Umbilical cord (tissue), 2 donors: ENCODE results near the gene F12. TPM values are rescaled to one million over a fixed set of nuclear protein-coding genes. Genes with fewer than 3 reads are reported as not detected.
"Not testable (repeated sequence)": the region's sequence is repeated elsewhere in the genome, so short reads cannot be mapped to it uniquely, and the experiment has no call there.

Experiments
- DNase-seq: peaks from one replicate; pipeline ENCODE4 v3.0.0-alpha.2; 2015; ENCODE audit warnings: low spot score
- total RNA-seq: library from RNA; depleted of rRNA; stranded (reverse); fragments of >200 nt; gene quantifications from one replicate; pipeline ENCODE4 v1.2.3, GENCODE V29; 2014; ENCODE audit warnings: low replicate concordance; ENCODE audit not compliant: insufficient read depth

The F12 gene
- total RNA-seq, 1 donor from 2014 or later, result not detected

DNA sequence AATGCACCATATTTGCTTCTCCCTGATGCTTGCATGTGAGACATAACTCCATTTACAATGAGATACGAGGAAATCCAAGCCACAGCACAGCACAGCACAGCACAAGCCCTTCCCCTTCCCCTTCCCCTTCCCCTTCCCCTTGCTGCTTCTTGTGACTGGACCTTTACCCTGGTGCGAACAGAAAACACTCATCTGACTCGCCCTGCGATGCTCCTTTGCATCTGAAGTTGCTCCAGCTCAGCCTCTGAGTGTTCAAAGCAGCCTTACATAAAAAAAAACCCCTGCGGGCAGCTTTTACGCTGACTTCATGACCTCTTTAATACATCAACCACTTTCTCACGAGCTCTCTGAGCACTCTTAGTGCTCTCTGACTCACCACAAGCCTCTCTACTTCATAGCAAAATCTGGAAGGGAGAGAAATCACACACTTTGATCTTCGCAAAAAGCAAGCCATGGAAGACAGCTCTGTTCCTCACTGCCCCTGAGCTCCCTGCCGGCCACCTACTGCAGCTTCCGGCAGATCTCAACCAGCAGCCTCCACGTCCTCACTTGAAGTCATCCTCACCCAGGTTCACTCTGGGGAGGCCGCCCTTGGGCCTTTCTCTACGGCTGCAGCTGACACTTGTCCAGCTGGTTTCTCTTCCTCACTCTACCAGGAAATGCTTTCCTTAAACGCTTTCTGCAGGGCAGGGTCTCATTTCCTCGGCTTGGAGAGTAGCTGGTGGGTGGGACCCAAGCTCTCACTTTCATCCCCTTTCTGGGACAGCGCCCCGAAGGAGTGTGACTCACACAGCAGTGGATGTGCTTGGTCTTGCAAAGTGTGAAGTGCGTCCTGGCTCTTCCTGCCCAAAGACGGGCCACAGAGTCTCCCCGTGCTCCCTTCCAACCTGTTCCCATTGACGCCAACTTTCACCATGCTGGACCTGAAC is 19.9 kb downstream of the F12 start:
- DNase-seq, result peak; percentile 90

DNA sequence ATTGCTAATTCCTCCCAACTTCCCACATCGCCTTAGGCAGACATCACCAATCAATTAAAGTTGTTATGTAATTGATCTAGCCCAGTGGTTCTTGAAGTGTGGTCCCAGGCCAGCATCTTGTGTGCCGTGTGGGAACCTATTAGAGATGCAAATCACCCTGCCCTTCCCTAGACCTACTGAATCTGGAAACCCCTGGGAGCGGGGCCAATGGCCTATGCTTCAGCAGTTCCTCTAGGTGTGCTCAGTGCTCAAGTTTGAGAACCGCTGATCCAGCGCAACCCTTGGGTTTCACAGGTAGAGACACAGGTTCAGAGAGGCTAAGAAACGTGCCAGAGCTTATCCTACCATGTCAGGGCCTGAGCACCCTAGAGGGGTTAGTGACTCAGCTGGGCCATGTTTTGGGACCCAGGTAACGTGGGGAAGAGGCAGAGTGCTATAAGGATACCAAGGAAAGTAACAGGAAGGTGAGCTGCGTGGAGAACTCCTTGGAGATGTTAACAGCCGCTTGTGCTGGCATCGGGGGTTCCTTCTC is 20.8 kb downstream of the F12 start:
- DNase-seq, result no peak

DNA sequence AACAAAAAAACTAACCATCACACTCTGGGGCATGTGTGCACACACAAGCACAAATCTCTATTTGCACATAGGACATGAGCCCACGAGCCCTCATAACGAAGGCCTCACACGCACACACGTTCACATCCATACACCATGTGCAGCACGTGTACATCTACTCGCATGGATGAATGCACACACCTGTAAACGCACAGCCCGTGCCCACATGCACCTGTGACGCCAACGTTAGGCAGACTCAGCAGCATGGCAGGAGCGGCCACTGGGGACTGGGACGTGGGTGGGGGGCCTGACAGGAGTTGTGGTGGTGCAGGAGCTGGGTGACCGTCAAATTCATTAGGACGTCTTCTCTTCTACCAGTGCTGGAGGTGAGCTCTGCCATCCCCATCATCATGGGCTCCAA is 22.0 kb downstream of the F12 start:
- DNase-seq, result no peak

DNA sequence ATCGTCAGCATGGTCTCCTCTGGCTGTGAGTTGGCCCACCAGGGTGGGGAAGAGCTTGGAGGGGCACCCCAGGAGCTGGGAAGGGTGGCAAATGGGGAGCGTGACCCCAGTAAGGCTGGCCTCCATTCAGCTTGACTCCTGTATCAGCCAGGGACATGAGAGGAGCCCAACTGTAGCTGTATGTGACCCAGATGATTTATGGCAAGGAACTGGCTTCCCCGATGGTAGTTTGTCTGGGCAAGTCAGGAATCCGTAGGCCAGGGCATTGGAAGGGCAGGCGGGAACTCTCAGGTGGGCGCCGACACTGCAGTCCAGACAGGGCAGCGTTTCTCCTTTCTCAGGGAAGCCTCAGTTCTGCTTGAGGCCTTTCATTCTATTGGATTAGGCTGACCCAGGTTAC is 22.8 kb downstream of the F12 start:
- no peak for DNase-seq

DNA sequence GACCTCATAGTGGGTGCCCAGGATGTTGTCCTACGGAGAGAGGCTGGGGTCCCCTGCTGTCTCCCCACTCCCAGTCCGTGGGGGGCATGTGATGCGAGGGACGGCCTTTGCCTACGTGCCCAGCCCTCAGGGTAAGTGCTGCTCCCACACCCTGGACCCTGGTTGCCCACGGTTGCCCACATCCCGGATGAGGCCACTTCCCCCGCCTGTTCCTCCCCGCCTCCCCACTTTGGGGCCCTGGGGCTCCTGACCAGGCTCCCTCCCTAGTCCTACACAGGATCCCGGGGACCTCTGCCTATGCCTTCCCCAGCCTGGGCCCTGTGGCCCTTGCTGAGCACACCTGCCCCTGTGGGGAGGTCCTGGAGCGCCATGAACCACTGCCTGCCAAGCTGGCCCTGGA is 23.6 kb downstream of the F12 start:
- no peak for DNase-seq

DNA sequence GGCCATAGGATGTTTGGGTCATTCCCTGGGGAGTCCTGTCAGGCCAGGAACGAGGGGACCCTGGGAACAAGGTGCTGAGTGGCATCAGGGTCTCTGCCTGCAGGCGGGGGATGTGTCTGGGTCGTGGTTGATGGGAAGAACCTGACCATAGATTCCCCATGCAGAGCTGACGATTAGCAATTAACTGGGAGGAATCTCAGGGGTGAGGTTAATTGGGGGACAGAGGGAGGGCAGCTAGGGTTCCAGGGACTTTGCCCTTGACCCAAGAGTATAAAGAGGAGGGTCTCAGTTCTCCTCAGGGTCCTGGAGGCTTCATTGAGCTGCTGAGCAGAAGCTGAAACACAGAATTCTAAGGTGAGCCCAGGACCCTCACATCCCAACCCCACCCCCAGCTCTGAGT is 25.2 kb downstream of the F12 start, which contains the start of gene SLC34A1:
Gene SLC34A1, plus strand, starts transcription at position 301 of the 400 bp plus-strand sequence. CDS start 1,308 bp downstream, outside the sequence.
- DNase-seq, result no peak

DNA sequence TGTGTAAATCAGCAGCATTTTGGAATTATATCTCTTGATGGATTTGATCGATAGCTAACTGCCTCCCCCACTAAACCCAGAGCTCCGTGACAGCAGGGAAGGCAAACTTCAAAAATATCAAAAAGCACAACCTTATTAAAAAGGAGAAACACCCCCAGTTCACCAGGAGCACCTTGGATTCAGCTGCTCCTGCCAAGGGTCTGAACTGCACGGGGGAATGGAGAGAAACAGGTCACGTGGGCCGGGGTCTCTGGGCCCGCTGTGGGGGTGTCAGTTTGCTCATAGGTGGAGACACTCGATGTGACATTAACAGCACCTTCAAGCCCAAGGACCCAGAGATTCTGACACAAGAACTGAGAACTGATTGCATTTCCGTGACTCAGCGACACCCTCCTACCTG is 26.2 kb downstream of the F12 start:
- DNase-seq, result no peak

DNA sequence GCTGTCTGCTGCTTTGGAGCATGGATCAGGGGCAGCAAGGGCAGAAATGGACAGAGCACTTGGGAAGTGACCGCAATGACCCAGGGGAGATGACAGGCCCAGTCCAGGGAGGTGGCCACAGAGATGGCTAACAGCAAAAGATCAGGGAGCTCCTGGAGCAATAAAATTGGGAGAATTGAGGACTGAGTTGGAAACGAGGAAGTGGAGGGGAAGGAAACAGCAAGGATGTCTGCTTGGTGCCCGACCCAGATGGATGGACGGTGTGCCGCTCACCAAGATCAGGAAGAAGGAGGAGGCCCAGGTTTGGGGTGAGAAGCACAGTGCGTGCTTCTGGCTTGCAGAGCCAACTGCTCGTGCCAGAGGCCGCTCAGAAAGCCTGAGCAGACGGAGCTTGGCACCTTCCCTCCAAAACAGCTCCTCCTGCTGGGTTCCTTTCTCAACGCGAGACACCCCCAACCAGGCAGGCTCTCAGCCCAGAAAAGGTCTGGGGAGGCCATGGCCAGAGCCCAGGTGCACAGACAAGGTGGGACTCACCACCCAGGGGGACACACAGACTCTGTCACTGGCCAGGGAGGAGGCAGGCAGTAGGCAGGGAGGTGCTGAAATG is 26.8 kb downstream of the F12 start:
- DNase-seq, result no peak

DNA sequence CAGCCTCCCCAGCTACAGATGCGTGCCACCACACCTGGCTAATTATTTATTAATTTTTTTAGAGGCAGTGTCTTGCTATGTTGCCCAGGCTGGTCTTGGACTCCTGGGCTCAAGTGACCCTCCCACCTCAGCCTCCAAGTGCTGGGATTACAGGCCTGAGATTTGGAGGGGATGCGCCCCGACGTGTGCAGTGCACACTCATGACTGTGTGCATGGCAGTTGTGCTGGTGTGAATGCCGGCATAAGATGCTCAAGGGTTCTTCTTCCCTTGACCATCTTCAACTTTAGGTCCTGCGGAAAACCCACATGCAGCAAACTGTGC is 28.6 kb downstream of the F12 start:
- DNase-seq, result no peak

DNA sequence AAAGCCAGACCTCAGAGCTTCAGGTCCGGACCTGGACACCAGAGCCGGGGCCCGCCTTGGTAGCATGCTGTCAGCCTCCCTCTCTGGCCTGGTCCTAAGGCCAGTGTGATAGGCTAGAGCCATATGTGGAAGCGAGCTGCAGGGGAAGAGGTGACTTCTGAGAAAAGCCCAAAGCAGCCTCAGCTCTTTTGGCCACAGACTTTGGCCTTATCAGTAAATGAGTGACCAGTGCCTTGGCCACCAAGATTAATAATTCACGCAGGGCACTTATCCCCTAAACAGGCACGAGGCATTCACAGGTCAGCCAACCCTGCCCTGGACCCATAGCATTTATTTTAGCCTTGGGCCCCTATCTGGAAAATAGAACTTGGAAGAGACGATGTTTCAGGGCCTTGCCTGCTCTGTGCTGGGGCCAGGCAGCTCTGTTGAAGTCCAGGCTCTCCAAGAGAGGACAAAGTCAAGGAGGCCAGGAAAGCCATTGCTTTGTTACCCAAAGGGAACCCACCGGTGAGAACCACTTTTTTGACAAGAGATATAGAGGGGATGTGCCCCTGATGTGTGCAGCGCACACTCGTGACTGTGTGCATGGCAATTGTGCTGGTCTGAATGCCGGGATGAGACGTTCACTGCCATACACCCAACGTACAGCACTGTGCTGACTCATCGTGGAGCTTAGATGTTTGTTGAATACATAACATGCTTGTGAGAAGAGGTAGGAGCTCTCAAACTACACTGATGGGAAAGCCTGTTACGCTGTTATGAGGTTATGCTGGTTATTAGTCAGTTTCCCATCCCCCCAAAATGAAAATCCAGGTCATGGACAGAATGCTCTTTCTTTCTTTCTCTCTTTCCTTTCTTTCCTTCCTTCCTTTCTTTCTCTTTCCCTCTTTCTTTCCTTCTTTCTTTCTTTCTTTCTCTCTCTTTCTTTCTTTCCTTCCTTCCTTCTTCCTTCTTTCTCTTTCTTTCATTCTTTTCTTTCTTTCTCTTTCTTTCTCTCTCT is 30.2 kb downstream of the F12 start:
- peak; percentile 70 for DNase-seq

DNA sequence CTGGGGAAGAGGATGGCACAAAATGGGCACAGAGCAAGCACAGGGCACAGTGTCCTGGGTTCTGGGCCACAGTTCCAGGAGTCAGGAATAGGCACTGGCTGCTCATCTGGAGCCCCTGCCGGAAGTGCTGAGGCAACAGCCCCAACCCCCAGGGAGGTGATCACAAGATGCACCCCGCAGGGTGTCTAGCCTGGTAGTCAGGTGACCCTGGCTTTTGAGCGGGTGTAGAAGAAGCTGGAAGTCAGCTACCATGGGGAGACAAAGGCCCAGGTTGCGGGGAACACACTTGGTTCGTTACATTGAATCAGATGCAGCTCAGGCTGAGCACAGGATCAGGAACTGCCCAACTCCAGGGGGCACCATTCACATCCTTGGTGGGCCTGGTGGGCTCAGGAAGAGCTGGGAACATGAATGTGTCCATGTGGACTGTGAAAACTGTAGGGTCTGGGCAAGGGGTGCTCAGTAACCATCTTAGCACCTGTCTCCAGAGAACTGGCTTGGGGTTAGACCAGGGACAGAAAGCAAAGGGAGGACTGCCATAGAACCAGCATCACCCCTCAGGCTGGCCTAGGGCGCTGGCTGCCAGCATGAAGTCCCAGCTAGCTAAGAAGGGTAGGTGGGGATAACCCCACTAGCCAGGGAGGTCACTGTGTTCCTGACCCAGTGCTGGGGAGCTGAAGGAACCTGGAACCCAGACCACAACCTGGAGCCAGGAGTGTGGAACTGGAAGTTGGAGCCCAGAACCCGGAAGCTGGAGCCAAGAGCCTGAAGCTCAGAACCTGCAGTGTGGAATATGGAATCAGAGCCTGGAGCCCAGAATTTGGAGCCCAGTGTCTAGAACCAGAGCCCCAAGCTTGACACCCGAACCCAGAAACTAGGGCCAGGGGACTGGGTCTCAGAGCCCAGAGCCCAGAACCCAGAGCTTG is 31.2 kb downstream of the F12 start:
- no peak for DNase-seq

DNA sequence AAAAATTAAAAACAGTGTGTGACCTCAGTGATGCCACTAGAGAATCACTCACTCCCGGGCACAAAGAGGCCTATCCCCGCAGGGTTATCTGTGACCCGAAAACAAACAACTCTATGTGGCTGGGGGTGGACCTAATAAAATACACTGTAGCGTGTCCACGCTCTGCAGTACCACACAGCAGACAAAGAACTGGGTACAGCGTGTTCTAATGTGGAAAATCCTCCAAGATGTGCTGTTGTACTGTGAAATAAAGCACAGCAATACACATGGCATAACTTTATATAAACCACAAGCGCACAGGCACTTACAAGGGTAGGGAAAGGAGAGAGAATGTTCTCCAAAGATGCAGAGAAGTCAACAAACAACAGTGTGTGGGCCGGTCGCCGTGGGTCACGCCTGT is 33.3 kb downstream of the F12 start:
- DNase-seq, result no peak

DNA sequence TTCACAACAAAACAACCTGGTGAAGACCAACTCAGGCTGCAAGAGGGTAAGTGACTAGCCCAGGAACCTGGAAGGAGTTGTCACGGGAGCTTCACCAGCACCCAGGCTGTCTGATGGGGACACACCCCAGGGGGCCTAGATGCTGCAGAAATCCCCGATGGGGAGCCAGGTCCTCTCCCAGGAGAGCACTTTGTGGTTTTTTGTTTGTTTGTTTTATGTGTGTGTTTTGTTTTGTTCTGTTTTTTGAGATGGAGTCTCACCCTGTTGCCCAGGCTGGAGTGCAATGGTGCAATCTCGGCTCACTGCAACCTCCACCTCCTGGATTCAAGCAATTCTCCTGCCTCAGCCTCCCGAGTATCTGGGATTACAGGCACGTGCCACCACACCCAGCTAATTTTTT is 33.8 kb downstream of the F12 start:
- not testable (repeated sequence) for DNase-seq

DNA sequence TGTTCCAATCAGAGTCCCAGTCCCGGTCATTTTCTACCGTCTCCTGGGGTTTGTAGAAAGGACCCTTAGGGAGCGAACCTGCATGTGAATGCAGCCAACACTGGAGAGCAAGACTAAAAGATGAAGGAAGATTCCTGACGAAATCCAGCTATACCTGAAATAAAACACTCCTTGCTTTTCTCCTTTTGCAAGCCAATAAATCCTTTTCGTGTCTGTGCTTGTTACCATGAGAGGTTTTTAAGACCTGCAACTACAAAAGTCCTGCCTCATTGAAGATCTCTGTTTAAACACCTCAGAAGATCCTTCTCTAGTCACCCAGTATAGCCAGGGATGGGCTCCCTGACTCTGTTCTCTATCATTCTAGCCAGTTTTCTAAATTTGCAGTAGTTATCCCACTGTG is 35.2 kb downstream of the F12 start:
- peak; percentile 40 for DNase-seq

DNA sequence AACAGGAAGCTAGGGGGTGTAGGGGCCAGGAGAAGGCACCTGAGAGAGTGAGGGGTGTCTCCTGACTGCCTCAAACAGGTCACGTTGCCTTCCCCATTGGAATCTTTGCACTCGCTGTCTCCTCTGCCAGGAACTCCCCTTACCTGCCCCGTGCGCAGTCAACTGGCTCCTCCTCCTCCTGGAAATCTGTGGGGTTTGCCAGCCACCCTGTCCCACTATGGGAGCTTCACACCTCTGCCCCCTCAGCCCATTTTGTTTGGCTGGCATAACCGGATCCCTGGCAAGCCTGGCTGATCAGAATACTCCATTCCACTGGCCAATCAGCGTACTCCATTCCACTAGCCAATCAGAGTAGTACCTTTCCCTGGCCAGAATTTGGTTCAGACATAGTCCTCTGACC is 35.6 kb downstream of the F12 start:
- no peak for DNase-seq

DNA sequence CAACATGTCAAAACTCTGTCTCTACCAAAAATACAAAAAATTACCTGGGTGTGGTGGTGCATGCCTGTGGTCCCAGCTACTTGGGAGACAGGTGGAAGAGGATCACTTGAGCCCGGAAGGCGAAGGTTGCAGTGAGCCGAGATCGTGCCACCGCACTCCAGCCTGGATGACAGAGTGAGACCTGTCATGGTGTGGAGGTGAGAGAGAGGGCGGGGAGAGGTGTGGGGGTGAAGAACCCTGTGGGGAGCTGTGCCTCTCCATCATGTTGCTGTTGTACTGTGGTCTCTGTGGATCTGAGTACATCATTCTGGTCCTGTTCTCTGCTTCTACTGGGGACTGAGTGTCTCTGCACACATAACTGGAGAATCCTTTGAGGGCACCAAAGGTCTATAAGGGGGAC is 36.5 kb downstream of the F12 start:
- no peak for DNase-seq

DNA sequence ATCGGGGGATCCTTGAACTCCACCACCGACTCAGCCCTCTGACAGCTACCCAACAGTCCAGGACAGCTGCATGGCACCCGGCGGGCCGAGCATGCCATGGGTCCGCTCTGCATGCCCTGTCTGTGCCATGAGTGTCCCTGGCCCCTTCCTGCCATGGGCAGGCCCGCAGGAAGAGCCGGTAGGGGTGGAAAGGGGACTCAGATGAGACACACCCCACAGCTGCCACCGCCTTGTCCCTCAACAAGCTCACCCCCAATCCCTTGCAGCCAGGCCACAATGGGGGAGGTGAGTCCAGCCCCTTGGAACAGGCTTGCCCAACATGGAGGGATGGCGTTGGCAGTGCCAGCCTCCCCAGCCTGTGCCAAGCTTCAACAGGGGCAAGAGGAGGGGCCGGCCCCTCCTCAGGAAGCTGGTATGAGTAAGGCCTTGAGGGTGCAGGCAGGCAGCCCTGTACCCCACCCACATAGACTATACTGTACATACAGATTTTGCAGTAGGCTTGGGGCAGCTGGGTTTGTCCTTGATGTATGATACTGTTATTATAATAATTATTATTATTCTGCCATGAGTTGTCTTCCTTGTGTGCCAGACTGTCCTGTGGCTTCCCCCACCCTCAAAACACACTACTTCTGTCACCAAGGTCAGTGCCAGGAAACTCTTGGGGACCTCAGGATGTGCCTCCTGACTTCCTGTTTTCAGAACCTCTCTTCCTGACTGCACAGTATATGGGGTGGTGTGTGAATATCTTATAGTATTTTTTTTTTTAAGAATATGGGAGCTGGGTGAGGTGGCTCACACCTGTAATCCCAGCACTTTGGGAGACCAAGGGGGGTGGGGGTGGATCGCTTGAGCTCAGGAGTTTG is 37.1 kb downstream of the F12 start:
- DNase-seq, result no peak

DNA sequence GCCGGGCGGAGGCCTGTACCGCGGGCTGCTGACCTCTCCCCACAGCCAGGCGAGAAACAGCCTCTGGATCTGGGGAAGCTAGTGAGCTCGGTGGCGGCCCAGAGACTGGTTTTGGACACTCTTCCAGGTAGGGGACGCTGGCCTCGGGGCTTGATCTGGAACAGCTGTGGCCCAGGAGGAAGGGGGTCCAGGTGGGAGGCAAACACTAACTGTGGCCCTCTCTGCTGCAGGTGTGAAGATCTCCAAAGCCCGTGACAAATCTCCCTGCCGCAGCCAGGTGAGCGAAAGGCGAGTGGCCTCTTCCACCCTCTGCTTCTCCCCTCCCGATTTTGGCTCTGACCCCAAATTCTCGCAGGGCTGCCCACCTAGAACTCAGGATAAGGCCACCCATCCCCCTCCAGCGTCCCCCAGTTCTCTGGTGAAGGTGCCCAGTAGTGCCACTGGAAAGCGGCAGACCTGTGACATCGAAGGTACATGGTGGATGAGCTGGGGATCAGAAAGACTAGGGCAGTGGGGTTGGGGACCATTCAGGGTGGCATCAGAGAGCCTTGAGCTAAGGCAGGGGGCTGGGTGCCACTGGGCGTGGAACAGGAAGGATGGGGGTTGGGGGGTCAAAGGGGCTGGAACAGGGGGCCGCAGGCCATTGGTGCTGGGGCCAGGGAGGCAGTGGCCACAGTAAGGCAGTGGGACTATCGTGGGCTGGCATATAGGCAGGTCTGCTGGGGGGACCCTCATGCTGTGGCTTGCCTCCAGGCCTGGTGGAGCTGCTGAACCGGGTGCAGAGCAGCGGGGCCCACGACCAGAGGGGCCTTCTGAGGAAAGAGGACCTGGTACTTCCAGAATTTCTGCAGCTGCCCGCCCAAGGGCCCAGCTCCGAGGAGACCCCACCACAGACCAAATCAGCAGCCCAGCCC is 38.0 kb downstream of the F12 start:
- no peak for DNase-seq
